ENCODE data around the gene COP1.
"Not testable (repeated sequence)": the region's sequence is repeated elsewhere in the genome, so short reads cannot be mapped to it uniquely, and the experiment has no call there.

COP1 gene

DNA sequence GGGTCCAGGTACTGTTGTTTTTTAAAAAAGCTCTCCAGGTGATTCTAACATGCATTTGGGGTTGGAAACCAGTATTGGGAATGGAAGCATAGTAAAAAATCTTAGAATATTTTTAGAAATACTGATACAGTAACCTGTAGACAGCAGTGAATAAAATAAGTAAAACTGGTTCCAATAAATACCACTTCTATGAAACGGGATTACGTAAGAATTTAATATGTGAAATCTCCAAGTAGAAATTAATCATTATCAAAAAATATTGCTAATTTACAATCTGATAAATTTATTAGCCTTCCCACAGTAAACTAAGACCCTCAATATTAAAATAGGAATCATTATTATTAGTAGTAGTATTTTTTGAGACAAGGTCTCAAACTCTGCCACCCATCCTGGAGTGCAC is 177.5 kb downstream of the COP1 start:
- DNase-seq, result no peak

DNA sequence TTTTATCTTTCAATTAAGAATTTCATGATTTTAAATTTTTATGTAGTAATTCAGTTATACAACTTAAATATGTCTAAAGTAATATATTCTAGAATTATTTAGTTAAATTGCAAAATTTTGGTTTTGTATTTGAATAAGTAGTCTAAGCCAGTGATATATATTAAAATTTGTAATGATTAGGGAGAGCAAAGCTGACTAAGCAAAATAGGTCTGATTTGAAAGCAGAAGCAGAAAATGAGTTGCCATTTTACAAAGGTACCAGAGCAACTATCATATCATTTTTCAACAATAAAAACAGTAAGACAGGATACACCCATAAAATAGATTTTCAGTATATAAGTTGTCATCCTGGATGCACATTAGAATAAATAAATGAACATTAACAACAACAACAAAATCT is 177.9 kb downstream of the COP1 start:
- DNase-seq, result no peak

DNA sequence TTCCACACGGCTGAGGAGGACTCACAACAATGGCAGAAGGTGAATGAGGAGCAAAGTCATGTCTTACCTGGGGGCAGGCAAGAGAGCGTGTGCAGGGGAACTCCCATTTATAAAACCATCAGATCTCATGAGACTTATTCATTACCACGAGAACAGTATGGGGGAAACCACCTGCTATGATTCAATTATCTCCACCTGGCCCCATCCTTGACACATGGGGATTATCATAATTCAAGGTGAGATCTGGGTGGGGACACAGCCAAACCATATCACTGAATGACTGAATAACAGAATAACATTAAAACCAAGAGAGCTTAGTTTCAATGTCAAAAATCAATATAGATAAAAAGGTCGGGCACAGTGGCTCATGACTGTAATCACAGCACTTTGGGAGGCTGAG is 179.2 kb downstream of the COP1 start:
- DNase-seq, result not testable (repeated sequence)

DNA sequence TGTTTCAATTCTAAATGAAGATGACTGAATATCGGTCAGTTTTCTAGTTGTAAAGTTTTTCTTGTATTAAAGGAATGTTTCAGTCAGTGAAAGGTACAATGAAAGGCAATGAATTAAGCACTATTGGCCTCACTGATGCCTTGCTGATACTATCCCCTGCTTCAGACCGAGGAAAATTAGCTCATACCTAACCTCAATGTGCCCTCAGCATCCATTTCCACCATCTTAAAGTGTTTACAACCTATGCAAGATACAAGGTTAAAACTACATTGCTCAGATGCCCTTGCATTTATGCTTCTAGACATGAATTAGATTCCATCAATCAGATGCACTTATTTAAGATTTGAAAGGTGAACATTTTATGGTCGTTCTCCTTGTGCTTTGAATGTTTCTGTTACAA is 184.5 kb downstream of the COP1 start:
- no peak for DNase-seq

DNA sequence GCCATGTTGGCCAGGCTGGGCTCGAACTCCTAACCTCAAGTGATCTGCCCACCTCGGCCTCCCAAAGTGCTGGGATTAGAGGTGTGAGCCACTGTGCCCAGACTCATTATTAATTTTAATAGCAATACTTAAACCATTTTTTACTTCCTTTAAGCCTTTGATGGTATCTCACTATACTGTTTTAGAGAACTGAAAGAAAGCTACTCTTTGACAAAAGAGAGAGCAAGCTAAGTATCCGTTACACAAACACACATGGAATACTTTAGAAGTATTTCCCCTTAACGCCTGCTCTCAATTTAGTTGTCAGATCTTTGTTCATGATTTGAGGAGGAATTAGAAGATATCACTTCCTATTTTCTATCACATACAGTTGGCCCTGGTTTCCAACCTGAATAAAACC is 189.4 kb downstream of the COP1 start:
- DNase-seq, result no peak

DNA sequence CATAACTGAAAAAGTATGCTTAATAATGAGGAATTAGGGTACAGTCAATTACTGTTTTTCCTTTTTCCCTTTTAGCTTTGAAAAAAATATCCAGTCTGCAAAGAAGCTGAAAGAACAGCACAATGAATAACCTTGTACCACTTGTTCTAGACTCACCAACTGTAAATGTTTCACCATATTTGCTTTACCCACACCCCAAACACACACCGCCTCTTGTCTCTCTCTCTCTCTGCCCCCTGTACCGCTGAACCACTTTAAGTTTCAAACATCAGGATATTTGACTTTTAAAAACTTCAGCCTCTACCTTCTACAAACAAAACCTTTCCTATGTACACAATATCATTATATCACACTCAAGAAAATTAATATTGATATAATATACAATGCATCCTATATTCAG is 197.1 kb downstream of the COP1 start:
- no peak for DNase-seq

DNA sequence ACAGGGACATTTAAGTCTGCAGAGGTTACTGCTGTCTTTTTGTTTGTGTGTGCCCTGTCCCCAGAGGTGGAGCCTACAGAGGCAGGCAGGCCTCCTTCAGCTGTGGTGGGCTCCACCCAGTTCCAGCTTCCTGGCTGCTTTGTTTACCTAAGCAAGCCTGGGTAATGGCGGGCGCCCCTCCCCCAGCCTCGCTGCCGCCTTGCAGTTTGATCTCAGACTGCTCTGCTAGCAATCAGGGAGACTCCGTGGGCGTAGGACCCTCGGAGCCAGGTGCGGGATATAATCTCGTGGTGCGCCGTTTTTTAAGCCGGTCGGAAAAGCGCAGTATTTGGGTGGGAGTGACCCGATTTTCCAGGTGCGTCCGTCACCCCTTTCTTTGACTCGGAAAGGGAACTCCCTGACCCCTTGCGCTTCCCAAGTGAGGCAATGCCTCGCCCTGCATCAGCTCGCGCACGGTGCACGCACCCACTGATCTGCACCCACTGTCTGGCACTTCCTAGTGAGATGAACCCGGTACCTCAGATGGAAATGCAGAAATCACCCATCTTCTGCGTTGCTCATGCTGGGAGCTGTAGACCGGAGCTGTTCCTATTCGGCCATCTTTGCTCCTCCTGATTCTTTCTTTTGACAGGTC is 199.2 kb downstream of the COP1 start:
- DNase-seq, result not testable (repeated sequence)

DNA sequence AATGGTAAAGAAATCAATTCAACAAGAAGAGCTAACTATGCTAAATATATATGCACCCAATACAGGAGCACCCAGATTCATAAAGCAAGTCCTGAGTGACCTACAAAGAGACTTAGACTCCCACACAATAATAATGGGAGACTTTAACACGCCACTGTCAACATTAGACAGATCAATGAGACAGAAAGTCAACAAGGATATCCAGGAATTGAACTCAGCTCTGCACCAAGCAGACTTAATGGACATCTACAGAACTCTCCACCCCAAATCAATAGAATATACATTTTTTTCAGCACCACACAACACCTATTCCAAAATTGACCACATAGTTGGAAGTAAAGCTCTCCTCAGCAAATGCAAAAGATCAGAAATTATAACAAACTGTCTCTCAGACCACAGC is 212.4 kb downstream of the COP1 start:
- DNase-seq, result not testable (repeated sequence)

DNA sequence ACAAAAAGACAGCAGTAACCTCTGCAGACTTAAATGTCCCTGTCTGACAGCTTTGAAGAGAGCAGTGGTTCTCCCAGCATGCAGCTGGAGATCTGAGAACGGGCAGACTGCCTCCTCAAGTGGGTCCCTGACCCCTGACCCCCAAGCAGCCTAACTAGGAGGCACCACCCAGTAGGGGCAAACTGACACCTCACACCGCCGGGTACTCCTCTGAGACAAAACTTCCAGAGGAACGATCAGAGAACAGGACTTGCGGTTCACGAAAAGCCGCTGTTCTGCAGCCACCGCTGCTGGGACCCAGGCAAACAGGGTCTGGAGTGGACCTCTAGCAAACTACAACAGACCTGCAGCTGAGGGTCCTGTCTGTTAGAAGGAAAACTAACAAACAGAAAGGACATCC is 214.3 kb downstream of the COP1 start:
- not testable (repeated sequence) for DNase-seq

DNA sequence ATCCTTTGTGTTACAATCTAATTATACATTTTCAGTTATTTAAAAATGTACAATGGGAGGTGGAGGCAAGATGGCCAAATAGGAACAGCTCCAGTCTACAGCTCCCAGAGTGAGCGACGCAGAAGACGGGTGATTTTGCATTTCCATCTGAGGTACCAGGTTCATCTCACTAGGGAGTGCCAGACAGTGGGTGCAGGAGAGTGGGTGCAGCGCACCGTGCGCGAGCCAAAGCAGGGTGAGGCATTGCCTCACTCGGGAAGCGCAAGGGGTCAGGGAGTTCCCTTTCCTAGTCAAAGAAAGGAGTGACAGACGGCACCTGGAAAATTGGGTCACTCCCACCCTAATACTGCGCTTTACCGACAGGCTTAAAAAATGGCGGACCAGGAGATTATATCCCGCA is 214.9 kb downstream of the COP1 start:
- DNase-seq, result not testable (repeated sequence)

DNA sequence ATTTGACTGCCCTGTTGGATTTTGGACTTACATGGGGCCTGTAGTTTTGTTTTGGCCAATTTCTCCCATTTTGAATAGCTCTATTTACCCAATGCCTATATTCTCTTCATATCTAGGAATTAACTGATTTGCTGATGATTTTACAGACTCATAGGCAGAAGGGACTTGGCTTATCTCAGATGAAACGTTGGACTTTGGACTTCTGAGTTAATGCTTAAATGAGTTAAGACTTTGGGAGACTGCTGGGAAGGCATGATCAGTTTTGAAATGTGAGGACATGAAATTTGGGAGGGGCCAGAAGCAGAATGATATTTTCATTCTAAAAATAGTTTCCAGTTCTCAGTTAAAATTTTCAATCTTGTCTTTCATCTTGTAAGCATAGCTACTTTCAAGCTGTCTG is 222.3 kb downstream of the COP1 start:
- no peak for DNase-seq

DNA sequence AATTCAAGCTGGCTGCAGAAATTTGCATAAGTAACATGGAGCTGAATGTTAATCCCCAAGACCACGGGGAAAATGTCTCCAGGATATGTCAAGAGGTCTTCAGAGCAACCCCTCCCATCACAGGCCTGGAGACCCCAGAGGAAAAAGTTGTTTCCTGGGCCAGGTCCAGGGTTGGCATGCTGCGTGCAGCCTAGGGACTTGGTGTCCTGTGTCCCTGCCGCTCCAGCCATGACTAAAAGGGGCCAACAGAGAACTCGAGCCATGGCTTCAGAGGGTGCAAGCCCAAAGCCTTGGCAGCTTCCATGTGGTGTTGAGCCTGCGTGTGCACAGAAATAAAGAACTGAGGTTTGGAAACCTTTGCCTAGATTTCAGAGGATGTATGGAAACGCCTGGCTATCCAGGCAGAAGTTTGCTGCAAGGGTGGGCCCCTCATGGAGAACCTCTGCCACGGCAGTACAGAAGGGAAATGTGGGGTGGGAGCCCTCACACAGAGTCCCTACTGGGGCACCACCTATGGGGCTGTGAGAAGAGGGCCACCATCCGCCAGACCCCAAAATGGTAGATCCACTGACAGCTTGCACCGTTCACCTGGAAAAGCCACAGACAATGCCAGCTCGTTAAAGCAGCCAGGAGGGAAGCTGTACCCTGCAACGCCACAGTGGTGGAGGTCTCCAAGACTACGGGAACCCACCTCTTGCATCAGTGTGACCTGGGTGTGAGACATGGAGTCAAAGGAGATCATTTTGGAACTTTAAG is 222.9 kb downstream of the COP1 start:
- DNase-seq, result no peak

DNA sequence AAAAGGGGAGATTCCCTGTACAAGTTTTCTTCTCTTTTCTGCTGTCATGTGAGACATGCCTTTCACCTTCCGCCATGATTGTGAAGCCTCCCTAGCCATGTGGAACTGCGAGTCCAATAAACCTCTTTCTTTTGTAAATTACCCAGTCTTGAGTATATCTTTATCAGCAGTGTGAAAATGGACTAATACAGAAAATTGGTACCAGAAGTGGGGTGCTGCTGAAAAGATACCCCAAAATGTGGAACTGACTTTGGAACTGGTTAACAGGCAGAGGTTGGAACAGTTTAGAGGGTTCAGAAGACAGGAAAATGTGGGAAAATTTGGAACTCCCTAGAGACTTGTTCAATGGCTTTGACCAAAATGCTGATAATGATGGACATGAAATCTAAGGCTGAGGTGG is 223.7 kb downstream of the COP1 start:
- not testable (repeated sequence) for DNase-seq

DNA sequence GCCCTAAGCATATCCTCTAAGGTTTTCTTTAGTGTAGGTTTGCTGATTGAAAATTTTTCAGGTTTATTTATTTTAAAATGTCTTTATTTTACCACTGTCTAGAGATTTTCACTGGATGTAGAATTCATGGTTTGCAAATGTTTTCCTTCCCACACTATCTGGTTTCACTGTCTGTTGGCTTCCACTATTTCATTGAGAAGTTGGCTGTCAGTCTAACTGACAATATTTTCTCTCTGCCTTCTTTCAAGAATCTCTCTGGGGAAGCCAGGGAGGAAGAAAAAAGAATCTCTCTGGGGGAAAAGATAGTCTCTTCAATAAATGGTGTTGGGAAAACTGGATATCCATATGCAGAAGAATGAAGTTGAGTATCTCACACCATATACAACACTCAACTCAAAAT is 226.0 kb downstream of the COP1 start:
- no peak for DNase-seq

DNA sequence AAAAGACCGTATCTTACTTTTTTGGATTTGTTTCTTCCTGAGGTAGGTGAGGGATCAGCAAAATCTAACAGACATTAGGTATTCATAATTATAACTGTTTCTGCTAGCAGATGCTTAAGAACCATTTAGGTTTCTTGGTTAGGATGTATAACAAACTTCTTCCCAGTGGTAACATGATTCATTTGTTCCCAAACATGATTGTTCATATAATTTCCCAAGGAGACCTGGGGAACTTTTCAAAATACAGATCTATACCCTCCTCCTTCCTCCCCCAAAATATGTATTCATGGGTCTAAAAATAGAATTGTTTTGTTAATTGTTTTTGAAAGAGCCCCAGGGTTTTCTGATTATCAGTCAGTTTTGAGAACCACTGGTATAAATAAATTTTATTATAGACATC is 228.2 kb downstream of the COP1 start:
- peak; percentile 47 for DNase-seq

DNA sequence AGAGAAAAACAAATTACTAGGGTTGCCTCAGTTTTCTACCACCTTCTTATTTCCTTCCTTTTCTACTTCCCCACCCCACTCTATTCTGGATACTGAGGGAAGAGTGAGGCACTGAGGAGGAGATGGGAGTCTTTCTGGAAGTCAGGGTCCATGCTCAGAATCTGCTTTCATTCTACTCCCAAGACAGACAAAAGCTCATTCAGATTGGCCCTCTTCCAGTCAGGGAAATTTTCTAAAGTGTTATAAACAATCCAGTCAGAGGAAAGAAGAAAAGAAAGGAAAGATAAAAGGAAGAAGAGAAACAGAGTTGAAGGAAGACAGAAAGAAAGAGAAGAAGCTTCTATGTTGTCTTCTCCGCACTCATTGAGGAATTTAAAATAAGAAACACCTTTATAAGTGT is 228.6 kb downstream of the COP1 start:
- peak; percentile 32 for DNase-seq

DNA sequence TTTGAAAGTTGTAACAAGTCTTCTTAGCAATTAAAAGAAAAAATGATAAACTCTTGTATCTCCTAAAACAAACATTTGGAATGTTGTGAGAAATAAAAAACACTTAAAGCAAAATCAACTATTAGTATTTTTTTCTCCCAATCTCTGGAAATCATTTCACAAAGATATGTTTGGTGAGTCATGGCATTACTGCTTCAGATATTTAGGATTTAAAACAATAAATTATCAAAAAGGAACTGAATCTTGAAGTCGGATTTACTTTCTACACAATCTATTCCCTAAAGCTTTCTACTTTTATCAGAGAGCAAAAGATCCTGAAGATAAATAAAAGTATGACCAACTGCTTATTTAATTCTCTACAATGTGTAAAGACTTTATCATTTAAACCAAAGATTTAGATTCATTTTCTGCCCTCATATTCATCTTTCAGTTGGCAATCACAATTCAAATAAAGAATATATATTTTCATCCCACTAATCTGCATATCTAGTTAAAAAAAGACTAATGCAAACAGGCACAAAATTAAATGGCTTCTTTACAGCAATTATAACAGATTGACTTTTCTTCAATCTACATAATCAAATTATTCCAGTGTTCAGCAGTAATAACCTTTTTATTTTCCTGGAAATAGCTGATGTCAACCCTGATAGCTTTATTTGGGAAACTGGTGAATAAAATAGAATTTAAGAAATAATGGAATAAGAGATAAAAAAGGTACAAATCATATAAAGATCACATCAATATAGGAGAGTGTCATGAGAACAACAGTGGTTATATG is 230.0 kb downstream of the COP1 start:
- DNase-seq, result peak; percentile 79

DNA sequence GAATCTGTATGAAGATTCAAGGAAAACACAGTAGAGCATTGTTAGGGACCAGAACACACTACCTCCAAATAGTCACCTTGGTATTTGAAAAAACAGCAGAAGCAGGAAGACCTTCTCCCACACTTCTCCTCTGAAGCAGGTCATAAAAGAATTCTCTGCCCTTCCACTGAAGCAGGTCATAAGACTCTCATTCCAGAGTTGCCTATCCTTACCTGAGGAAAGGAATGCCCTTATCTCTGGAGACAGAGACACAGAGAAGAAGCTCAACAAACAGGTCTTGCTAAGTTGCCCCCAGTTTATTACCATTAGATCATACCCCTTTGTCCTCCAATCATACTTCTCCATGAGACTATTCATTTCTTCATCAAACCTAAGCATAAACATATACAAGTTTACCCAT is 237.9 kb downstream of the COP1 start:
- DNase-seq, result no peak

DNA sequence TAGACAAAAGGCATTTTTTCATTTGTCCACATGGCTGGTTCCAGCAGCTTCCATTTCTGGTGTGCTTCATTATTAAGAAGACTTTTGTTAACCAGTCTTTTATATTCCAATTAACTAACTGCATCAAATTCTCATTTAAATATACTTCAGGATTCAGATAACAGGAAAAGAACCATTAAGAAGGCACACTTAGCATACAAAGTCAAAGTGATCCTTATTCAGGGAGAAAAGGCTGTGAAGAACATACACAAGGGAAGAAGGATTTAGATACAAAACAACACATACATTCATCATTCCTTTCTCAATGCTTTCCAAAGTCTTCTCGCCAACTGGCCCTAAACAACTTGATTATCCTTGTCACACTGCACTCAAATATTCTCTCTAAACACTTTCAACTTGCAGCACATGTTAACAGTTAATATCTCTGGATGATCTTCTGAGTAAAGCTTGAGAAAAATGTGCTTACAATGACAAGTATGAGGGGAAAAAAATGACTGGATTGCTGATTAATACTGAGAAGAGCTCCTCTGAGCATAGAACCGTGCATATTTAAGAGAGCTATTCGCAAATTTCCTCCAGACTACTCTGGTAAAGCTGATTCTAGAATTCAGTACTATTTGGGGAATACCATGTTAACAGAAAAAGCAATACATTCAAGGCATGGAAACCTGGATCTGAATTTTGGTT is 238.5 kb downstream of the COP1 start:
- peak; percentile 7 for DNase-seq

DNA sequence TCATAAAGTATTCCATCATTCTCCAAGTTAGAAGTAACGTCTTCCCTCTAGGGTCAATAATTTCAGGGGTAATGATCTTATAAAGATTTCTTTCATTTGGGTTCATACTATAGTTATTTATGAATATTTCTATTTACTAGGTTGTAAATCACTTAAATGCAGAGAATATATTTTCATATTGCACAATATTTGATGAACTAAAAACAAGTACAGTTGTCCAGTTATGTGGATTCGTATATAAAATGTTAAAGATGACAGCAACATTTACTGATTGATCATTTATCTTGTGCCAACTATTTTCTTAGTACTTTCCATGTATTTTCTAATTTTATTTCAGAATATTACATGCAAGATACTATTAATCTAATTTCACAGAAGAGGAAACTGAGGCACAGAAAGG is 243.3 kb downstream of the COP1 start:
- no peak for DNase-seq

DNA sequence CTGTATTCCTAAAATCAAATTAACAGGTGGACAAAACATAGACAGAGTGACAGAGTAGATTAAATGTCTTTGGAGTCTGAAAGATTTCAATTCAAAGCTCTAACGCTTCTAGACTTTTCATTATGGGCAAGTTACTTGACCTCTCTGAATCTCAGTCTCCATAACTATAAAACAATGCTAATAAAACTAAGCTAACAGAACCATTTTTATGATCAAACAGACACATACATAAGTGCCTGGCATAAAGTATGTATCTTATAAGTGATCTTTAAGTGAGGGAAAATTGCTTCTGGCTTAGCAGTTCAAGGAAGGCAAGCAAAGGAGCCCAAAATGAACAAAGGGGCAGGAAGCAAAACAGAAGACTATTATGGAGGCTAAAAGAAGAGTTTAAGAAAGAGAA is 246.9 kb downstream of the COP1 start:
- no peak for DNase-seq

DNA sequence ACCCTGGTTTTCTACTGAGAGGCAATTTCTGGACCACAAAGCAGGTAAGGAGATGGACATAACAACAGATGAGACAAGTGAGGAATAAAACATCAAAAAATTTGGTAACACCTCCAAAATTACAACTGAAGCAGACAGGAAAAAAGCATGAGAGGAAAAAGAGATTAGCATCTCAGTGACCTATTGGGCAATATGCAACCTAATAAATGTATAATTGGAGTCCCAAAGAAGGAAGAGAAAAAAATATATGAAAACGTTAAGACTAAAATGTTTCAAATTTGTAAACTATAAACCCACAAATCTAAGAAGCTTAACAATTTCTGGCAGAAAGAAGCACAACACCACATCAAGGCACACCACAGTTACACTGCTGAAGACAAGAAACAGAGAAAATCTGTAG is 255.5 kb downstream of the COP1 start:
- DNase-seq, result no peak

DNA sequence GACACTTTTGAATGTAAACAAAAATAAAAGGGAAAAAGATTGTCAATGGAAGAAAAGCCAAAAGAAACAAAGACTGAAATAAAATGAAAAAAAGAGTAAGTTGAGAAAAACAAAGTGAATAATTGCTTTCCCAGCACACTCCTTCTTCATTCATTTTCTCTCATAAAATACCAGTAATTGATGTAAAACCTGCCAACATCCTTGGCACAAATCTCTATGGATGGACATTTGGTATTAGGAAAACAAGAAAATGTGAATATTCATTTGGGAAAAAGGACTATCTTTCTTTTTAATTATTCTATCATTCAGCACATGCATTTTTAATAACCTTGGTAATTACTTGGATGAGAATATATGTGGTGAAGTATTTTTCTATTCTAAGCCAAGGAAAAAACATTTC is 259.3 kb downstream of the COP1 start:
- no peak for DNase-seq

DNA sequence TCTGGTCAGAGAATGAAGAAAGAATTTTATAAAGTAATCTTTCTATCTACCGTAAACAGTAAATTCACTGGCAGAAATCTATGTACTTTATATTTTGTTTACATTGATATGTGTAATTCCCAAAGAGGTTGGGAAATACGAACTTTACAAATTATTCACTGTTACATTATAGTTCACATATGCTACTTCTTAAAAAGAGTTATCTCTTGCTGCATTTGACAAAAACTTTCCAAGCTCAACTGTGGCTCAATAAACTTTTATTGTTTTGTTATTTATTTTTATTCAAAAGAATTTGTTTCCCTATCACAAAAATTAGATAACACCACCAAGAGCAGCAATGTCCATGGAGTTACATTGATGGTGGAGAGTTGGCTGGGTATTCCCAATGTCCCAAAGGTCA is 262.5 kb downstream of the COP1 start:
- DNase-seq, result no peak
